Upper lobe of right lung (tissue), 1 donor: ENCODE measurements around the gene TBCD. TPM values are rescaled to one million over a fixed set of nuclear protein-coding genes. Genes with fewer than 3 reads are reported as not detected.

Experiments
- ATAC-seq: fragments of 200-7000 bp; cut with Tn5 transposase; one replicate; pipeline ENCODE4 v1.9.1; 2020; ENCODE audit warnings: mild to moderate bottlenecking, moderate library complexity
- DNase-seq: peaks from one replicate; pipeline ENCODE4 v3.0.0-alpha.2; 2020
- H3K27ac ChIP-seq: fragments of 200-600 bp; one replicate; pipeline ENCODE4 v1.8.0; 2022
- H3K27me3 ChIP-seq: fragments of 200-600 bp; one replicate; pipeline ENCODE4 v1.8.0; 2022; ENCODE audit warnings: mild to moderate bottlenecking
- H3K36me3 ChIP-seq: fragments of 200-600 bp; one replicate; pipeline ENCODE4 v1.8.0; 2022
- H3K4me1 ChIP-seq: fragments of 200-600 bp; one replicate; pipeline ENCODE4 v1.8.0; 2022
- H3K4me3 ChIP-seq: fragments of 200-600 bp; one replicate; pipeline ENCODE4 v1.8.0; 2022; ENCODE audit warnings: mild to moderate bottlenecking
- H3K9me3 ChIP-seq: fragments of 200-600 bp; one replicate; pipeline ENCODE4 v1.8.0; 2022
- CTCF ChIP-seq: fragments of 200-600 bp; IDR thresholded peaks from one replicate; pipeline ENCODE4 v1.8.0; 2022; ENCODE audit warnings: antibody characterized with exemption
- intact Hi-C: fragments of 100-400 bp; cut with DNase I; formaldehyde crosslinking; loops from one replicate; pipeline ENCODE4 v1.11.0; 2022
- total RNA-seq: library from RNA; stranded (reverse); fragmentation: NEBNext Ultra II Directional; extraction: Animal tissue kit (Norgen Biotek cat#: 25700); gene quantifications from one replicate; pipeline ENCODE4 v1.2.1, GENCODE V29; 2021
- donor health status: DM: no; HTN: yes; CAD: no; lungs with severe emphysema.

Gene TBCD
- total RNA-seq, 1 donor from 2014 or later = 84.5 TPM

DNA sequence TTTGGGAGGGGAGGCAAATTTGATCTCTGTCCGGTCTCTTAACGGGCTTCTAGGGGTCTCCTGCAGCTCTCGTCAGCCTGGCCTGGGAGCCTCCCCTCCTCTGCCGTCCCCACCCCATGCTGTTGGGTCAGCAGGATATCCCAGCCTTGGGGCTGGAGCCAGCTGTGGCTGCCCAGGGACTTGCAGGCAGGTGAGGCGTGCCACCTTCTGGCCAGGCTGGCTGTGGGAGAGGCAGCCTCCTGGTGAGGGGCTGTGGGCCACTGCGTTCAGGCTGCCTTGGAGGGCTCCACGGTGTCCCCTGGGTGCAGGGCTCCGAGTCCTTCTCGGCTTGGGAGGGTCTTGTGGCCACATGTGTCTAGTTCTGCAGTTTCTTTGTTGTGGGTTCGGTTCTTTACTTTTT is 34.6 kb downstream of the TBCD start:
- Histone ChIP-seq H3K27ac (no peak overlapping the region), H3K4me1 (peaks cover 6% of the 10 kb centered on the region), H3K4me3 (no peak overlapping the region), H3K36me3 (peaks cover 12% of the 10 kb centered on the region), H3K27me3 (no peaks in the 10 kb centered on the region), H3K9me3 (no peaks in the 10 kb centered on the region)
- no peak for TF ChIP-seq CTCF
- no peak for ATAC-seq
- intact Hi-C loops = loop anchor here (10.0 kb wide), 1 partner anchor 128 kb away; no protein-coding TSS in a partner anchor
- DNase-seq = no peak

GRCh38 chr17:82787081-82787848 is 35.4 kb downstream of the TBCD start:
- H3K4me3 ChIP-seq = no peak overlapping the region
- peaks cover 2% of the 10 kb centered on the region for H3K4me1 ChIP-seq
- intact Hi-C loops = loop anchor here (10.0 kb wide), 1 partner anchor 128 kb away; no protein-coding TSS in a partner anchor
- no peak for TF ChIP-seq CTCF
- ATAC-seq (no peak), DNase-seq (no peak)
- H3K9me3 ChIP-seq = no peaks in the 10 kb centered on the region
- no peaks in the 10 kb centered on the region for H3K27me3 ChIP-seq
- H3K27ac ChIP-seq = no peak overlapping the region
- H3K36me3 ChIP-seq = peaks cover 12% of the 10 kb centered on the region

GRCh38 chr17:82788206-82789001 is 36.5 kb downstream of the TBCD start:
- no peak for TF ChIP-seq CTCF
- intact Hi-C loops = loop anchor here (10.0 kb wide), 1 partner anchor 126 kb away; no protein-coding TSS in a partner anchor
- no peak overlapping the region for H3K4me3 ChIP-seq
- ATAC-seq (no peak), DNase-seq (no peak)
- no peaks in the 10 kb centered on the region for H3K9me3 ChIP-seq
- no peak overlapping the region for H3K27ac ChIP-seq
- H3K36me3 ChIP-seq = peaks cover 10% of the 10 kb centered on the region
- H3K27me3 ChIP-seq = no peaks in the 10 kb centered on the region
- H3K4me1 ChIP-seq = no peaks in the 10 kb centered on the region

GRCh38 chr17:82789051-82789592 is 37.3 kb downstream of the TBCD start:
- DNase-seq (no peak), ATAC-seq (no peak)
- intact Hi-C loops = loop anchor here (10.0 kb wide), 1 partner anchor 126 kb away; no protein-coding TSS in a partner anchor

More at GRCh38 chr17:82789051-82789592, 37.3 kb downstream of the TBCD start:
- Histone ChIP-seq H3K27ac (no peak overlapping the region), H3K27me3 (no peaks in the 10 kb centered on the region), H3K4me3 (no peak overlapping the region), H3K4me1 (no peaks in the 10 kb centered on the region), H3K36me3 (peaks cover 2% of the 10 kb centered on the region), H3K9me3 (no peaks in the 10 kb centered on the region)
- no peak for TF ChIP-seq CTCF
